Stomach (tissue), 4 donors: Measurements from ENCODE around the gene SCD5.

ENCODE experiments used
- CTCF ChIP-seq, 7 experiments: fragments of 450-650 bp in 4 of 7; fragments of 200-600 bp in 3 of 7; sonication (generic) in 3 of 7; IDR thresholded peaks; one replicate each; pipeline ENCODE4 v1.5.1; 2016 to 2019; ENCODE audit warnings: antibody characterized with exemption in 7 of 7, control low read depth in 2 of 7, mild to moderate bottlenecking in 1 of 7
- POLR2A ChIP-seq, 4 donors: fragments of 450-650 bp; IDR thresholded peaks; one replicate each; pipeline ENCODE4 v1.6.1; 2016; ENCODE audit warnings: antibody characterized with exemption in 4 of 4, control low read depth in 2 of 4, mild to moderate bottlenecking in 1 of 4, moderate library complexity in 1 of 4
- POLR2AphosphoS5 ChIP-seq, 3 donors: sonication (generic); formaldehyde crosslinking; IDR thresholded peaks; one replicate each; pipeline ENCODE4 v1.6.1; 2016; ENCODE audit warnings: antibody characterized with exemption in 3 of 3

GRCh38 chr4:82579932-82580331 lies 218.7 kb downstream of the SCD5 start:
- TF ChIP-seq CTCF (IDR thresholded peaks at IDR 0.05) (no peak), POLR2A (IDR thresholded peaks at IDR 0.05) (no peak), POLR2AphosphoS5 (IDR thresholded peaks at IDR 0.05) (no peak)
